ENCODE measurements around the gene AMACR. TPM values are rescaled to one million over a fixed set of nuclear protein-coding genes. Genes with fewer than 3 reads are reported as not detected.

The AMACR gene
- total and polyA plus RNA-seq, 2 of the 13 experiments (the other 11 are each of a cell fraction or from before 2014, with no cell fraction given) = 8.9 to 19.7 TPM

DNA sequence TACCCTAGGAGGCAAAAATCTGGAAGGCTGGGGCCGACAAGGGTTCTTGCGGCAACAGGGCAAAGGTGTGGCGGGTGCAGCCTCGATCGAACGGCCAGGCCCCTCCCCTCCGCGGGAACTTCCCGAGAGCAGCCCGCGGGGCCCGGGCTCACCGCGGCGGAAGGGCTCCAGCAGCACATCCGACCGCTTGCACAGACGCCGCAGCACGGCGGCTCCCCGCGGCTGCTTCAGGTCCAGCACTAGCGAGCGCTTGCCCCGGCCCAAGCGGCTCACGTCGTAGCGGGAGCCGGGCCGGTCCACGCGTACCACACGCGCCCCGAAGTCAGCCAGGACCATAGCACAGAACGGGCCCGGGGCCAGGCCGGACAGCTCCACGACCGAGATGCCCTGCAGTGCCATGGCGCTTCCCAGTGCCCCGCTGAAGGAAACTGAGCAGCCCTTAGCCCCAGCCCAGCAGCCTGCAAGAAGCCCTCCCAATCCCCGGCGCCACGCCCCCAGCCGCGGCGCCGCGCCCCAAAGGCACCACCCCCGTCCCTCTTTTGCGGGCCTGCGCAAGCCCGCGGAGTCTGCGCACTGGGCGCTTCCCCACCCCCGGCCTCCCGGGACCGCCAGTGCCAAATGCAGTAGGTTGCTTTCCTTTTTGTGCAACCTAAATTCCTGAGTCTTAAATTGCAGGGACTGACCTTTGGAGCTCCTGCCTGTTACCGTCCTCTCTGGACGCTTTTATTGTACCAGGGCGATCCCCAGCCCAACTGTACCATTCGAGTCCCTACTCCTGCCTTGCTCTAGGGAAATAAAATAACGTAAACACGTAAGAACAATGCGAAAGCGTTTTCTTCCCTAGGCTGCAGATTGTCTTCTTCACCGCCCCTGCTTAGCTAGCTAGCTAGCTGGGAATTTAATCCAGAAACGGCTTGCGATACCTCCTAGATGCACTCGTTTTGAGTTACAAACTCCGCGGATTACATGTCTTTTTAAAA is at the start of gene AMACR (continued):
- TF ChIP-seq DZIP1 (CRISPR knock-in tag; IDR thresholded peaks at IDR 0.05) = peak; percentile 94
- no peak; the same call in 1 of the 2 replicates for TF ChIP-seq ESRRA (CRISPR knock-in tag; IDR thresholded peaks at IDR 0.05; ENCODE audit: low read depth)
- TF ChIP-seq ZNF639 (CRISPR knock-in tag; conservative IDR thresholded peaks at IDR 0.05) = peak; percentile 72; the same call in 1 of the 2 replicates
- no peak for TF ChIP-seq TEAD2 (CRISPR knock-in tag; IDR thresholded peaks at IDR 0.05)
- TF ChIP-seq CCAR2 (optimal IDR thresholded peaks at IDR 0.05; ENCODE audit: low read depth, low read length) = no peak
- no peak for TF ChIP-seq ZNF512B (CRISPR knock-in tag; IDR thresholded peaks at IDR 0.05; ENCODE audit: borderline replicate concordance)
- TF ChIP-seq NFIB (CRISPR knock-in tag; IDR thresholded peaks at IDR 0.05; ENCODE audit: borderline replicate concordance) = no peak
- no peak for TF ChIP-seq REPIN1 (CRISPR knock-in tag; IDR thresholded peaks at IDR 0.05; ENCODE audit: borderline replicate concordance, low read depth)
- TF ChIP-seq PRDM10 (CRISPR knock-in tag; IDR thresholded peaks at IDR 0.05; ENCODE audit: low read depth) = peak; percentile 84; the same call in 1 of the 2 replicates
- TF ChIP-seq ZNF343 (CRISPR knock-in tag; IDR thresholded peaks at IDR 0.05) = peak; percentile 86; the same call in 1 of the 2 replicates
- TF ChIP-seq YY1 (IDR thresholded peaks at IDR 0.05; ENCODE audit: insufficient read depth, insufficient replicate concordance, low read depth, low read length) = peak; percentile 64
- no peak for TF ChIP-seq IKZF4 (CRISPR knock-in tag; IDR thresholded peaks at IDR 0.05; ENCODE audit: borderline replicate concordance, low read depth, not compliant biosample characterization)
